Neural cell (in vitro differentiated cells): ENCODE data around the gene CPEB4.

Source experiments
- EZH2 ChIP-seq: fragments of 200-600, 300-800 bp; shearing (Covaris generic), sonication (generic); IDR thresholded peaks from 2 replicates; pipeline ENCODE4 v1.6.1; 2014; ENCODE audit warnings: antibody characterized with exemption, low read length, borderline replicate concordance, mild to moderate bottlenecking; ENCODE audit not compliant: insufficient read depth, poor library complexity, severe bottlenecking
- POLR2AphosphoS5 ChIP-seq: IDR thresholded peaks from 2 replicates; pipeline ENCODE4 v1.6.1; 2012
- SMC3 ChIP-seq: fragments of 450-650 bp; conservative IDR thresholded peaks from 2 replicates; pipeline ENCODE4 v1.6.1; 2014; ENCODE audit warnings: antibody characterized with exemption, mild to moderate bottlenecking, moderate library complexity; ENCODE audit not compliant: poor library complexity
- TF ChIP-seq, protein P1 (sequence below): fragments of 450-650 bp; IDR thresholded peaks from 2 replicates; pipeline ENCODE4 v1.5.1; 2014; ENCODE audit warnings: antibody characterized with exemption, mild to moderate bottlenecking, moderate library complexity; ENCODE audit not compliant: poor library complexity, severe bottlenecking
- TF ChIP-seq, protein P2 (sequence below): IDR thresholded peaks from 2 replicates; pipeline ENCODE4 v1.6.1; 2012; ENCODE audit warnings: borderline replicate concordance

DNA sequence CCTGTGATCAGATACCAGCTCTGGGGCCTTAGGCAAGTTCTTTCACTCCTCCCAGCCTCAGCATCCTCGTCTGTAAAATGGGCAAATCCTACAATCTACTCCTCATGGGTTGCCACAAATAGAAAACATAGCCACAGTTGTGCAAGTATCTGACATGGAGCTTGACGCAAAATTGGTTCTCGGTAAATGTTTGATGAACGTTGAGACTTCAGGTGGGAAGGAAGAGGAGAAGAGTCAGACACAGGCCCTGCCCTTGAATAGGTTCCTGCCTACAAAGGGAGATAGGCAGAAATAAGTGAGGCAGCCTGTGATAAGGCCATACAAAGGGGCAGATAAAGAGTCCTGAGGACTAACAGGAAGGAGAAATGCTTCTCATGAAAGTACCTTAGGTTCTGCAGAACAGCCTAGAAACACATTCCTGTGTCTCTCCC is 26.1 kb upstream of the CPEB4 start:
- TF ChIP-seq, protein P1, sequence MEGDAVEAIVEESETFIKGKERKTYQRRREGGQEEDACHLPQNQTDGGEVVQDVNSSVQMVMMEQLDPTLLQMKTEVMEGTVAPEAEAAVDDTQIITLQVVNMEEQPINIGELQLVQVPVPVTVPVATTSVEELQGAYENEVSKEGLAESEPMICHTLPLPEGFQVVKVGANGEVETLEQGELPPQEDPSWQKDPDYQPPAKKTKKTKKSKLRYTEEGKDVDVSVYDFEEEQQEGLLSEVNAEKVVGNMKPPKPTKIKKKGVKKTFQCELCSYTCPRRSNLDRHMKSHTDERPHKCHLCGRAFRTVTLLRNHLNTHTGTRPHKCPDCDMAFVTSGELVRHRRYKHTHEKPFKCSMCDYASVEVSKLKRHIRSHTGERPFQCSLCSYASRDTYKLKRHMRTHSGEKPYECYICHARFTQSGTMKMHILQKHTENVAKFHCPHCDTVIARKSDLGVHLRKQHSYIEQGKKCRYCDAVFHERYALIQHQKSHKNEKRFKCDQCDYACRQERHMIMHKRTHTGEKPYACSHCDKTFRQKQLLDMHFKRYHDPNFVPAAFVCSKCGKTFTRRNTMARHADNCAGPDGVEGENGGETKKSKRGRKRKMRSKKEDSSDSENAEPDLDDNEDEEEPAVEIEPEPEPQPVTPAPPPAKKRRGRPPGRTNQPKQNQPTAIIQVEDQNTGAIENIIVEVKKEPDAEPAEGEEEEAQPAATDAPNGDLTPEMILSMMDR = no peak
- TF ChIP-seq EZH2 = no peak
- TF ChIP-seq, protein P2, sequence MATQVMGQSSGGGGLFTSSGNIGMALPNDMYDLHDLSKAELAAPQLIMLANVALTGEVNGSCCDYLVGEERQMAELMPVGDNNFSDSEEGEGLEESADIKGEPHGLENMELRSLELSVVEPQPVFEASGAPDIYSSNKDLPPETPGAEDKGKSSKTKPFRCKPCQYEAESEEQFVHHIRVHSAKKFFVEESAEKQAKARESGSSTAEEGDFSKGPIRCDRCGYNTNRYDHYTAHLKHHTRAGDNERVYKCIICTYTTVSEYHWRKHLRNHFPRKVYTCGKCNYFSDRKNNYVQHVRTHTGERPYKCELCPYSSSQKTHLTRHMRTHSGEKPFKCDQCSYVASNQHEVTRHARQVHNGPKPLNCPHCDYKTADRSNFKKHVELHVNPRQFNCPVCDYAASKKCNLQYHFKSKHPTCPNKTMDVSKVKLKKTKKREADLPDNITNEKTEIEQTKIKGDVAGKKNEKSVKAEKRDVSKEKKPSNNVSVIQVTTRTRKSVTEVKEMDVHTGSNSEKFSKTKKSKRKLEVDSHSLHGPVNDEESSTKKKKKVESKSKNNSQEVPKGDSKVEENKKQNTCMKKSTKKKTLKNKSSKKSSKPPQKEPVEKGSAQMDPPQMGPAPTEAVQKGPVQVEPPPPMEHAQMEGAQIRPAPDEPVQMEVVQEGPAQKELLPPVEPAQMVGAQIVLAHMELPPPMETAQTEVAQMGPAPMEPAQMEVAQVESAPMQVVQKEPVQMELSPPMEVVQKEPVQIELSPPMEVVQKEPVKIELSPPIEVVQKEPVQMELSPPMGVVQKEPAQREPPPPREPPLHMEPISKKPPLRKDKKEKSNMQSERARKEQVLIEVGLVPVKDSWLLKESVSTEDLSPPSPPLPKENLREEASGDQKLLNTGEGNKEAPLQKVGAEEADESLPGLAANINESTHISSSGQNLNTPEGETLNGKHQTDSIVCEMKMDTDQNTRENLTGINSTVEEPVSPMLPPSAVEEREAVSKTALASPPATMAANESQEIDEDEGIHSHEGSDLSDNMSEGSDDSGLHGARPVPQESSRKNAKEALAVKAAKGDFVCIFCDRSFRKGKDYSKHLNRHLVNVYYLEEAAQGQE = no peak
- TF ChIP-seq SMC3 = no peak
- TF ChIP-seq POLR2AphosphoS5 = no peak
